PC-3 (cell line): ENCODE results near the gene ZBTB37. TPM values are rescaled to one million over a fixed set of nuclear protein-coding genes. Genes with fewer than 3 reads are reported as not detected.
A peak's percentile ranks its signal among the peaks of the same experiment; 100 is the strongest.

Source experiments
- ATAC-seq: fragments of 200-7000 bp; cut with Tn5 transposase; 2 replicates; pipeline ENCODE4 v1.9.1; 2020; ENCODE audit warnings: mild to moderate bottlenecking, moderate library complexity
- BruUV-seq: library from RNA; stranded (reverse); fragments of 400-500 nt; replicated peaks from 2 replicates; lab custom pipeline; 2021; lab: Mats Ljungman, UMichigan
- CTCF ChIA-PET: fragments of 300-600 bp; sonication (Branson Sonifier 250); formaldehyde crosslinking; loops from one replicate; lab custom pipeline; 2022; ENCODE audit warnings: antibody characterized with exemption; lab: Charles Lee
- POLR2A ChIA-PET: fragments of 300-600 bp; sonication (Branson Sonifier 250); formaldehyde crosslinking; loops from one replicate; lab custom pipeline; 2022; ENCODE audit warnings: antibody characterized with exemption; ENCODE audit not compliant: unreplicated experiment; lab: Charles Lee
- DNase-seq: peaks from one replicate; pipeline ENCODE4 v3.0.0-alpha.2; 2015
- H2AFZ ChIP-seq: fragments of 300-600 bp; sonication (generic); 2 replicates; pipeline ENCODE4 v1.6.0; 2016; ENCODE audit warnings: antibody characterized with exemption, low read length
- H3F3A ChIP-seq: fragments of 300-600 bp; sonication (generic); one replicate; pipeline ENCODE4 v1.6.0; 2017; ENCODE audit warnings: antibody characterized with exemption, low read length, control low read depth, mild to moderate bottlenecking; ENCODE audit not compliant: unreplicated experiment
- H3K27ac ChIP-seq: fragments of 300-600 bp; sonication (generic); 2 replicates; pipeline ENCODE4 v1.5.1; 2016; ENCODE audit warnings: mild to moderate bottlenecking, low read length
- H3K27me3 ChIP-seq: fragments of 300-600 bp; sonication (generic); 2 replicates; pipeline ENCODE4 v1.6.1; 2016; ENCODE audit warnings: low read length, mixed read lengths
- H3K36me3 ChIP-seq: fragments of 300-600 bp; sonication (generic); 2 replicates; pipeline ENCODE4 v1.6.1; 2016; ENCODE audit warnings: low read depth, mixed run types, low read length, mixed read lengths
- H3K4me1 ChIP-seq: fragments of 300-600 bp; sonication (generic); 2 replicates; pipeline ENCODE4 v1.5.1; 2016; ENCODE audit warnings: low read length; ENCODE audit not compliant: insufficient read depth
- H3K4me2 ChIP-seq: fragments of 300-600 bp; sonication (generic); 2 replicates; pipeline ENCODE4 v1.6.0; 2016; ENCODE audit warnings: low read length
- H3K4me3 ChIP-seq: fragments of 300-600 bp; sonication (generic); 2 replicates; pipeline ENCODE4 v1.5.1; 2016; ENCODE audit warnings: mild to moderate bottlenecking, low read length, mixed read lengths
- H3K79me2 ChIP-seq: fragments of 300-600 bp; sonication (generic); 2 replicates; pipeline ENCODE4 v1.6.1; 2017; ENCODE audit warnings: low read length, mixed read lengths
- H3K9ac ChIP-seq: fragments of 300-600 bp; sonication (generic); 2 replicates; pipeline ENCODE4 v1.6.0; 2016; ENCODE audit warnings: mild to moderate bottlenecking, low read length
- H3K9me2 ChIP-seq: fragments of 300-600 bp; sonication (generic); replicated peaks from 2 replicates; pipeline ENCODE4 v1.6.1; 2016; ENCODE audit warnings: mixed run types, low read length, mixed read lengths
- H3K9me3 ChIP-seq: fragments of 300-600 bp; sonication (generic); 2 replicates; pipeline ENCODE4 v1.6.1; 2016; ENCODE audit warnings: low read length, mixed read lengths
- H4K20me1 ChIP-seq: fragments of 300-600 bp; sonication (generic); 2 replicates; pipeline ENCODE4 v1.6.1; 2016; ENCODE audit warnings: low read length, mixed read lengths
- CTCF ChIP-seq: fragments of 300-600 bp; sonication (generic); conservative IDR thresholded peaks from 2 replicates; pipeline ENCODE4 v1.5.1; 2017; ENCODE audit warnings: antibody characterized with exemption, low read depth, mild to moderate bottlenecking, low read length
- EZH2 ChIP-seq: fragments of 300-600 bp; sonication (generic); IDR thresholded peaks from one replicate; pipeline ENCODE4 v1.6.1; 2017; ENCODE audit warnings: antibody characterized with exemption, mild to moderate bottlenecking, low read length; ENCODE audit not compliant: unreplicated experiment
- EZH2phosphoT487 ChIP-seq: fragments of 300-600 bp; sonication (generic); IDR thresholded peaks from 2 replicates; pipeline ENCODE4 v1.6.1; 2018; ENCODE audit warnings: mild to moderate bottlenecking, antibody characterized with exemption, low read length, borderline replicate concordance
- intact Hi-C: fragments of 100-400 bp; cut with micrococcal nuclease; formaldehyde crosslinking; loops from 2 replicates; pipeline ENCODE4 v1.9.0; 2023
- total RNA-seq: library from RNA; depleted of rRNA; stranded (reverse); fragments of >200 nt; gene quantifications from 2 replicates; pipeline ENCODE4 v1.2.3, GENCODE V29; 2014

Gene ZBTB37
- total RNA-seq, 1 experiment from 2014 or later: 1.5 TPM

DNA sequence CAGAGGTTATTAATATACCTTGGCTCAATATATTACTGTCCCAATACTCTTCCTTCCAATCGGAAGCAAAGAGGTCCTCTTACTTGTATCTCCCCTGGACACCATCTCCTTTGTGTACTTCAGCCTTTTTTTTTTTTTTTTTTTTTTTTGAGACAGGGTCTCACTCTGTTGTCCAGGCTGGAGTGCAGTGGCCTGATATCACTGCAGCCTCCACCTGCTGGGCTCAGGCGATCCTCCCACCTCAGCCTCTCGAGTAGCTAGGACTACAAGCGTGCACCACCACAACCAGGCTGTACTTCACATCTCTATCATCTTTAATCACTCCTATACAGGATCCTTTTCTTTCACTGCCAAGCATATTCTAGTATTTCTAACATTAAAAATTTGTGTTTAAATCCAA lies 46.5 kb upstream of the ZBTB37 start:
- ChIA-PET CTCF (no interaction called here), POLR2A (no interaction called here)
- no TSS peak for BruUV-seq

DNA sequence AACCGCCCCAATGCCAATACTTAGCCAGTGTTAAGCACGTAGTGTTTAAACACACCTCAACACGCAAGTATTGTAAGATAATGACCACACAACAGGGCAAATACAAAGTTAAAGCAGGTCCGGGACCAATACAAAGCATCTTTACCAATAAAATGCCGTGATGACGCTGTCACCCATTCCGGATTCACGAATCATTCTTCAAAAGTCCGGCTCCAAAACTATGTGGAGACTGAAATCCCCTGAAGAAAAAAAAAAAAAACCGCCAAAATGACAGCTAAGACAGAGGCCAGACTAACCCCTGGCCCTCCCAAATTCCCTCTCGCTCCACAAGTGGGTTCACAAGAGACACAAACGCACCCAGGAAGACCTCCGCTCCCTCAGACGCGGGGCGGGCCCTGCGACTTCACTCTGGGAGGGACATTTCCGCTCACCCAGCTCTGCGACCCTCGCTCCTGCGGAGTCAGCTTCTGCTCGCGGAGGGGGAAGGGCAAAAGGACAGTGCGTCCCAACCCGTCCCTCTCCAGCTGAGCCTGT lies 44.3 kb upstream of the ZBTB37 start:
- TF ChIP-seq EZH2phosphoT487 (no peak), EZH2 (no peak), CTCF (no peak)
- no peaks in the 10 kb centered on the region for H3F3A ChIP-seq
- H3K9me3 ChIP-seq: no peaks in the 10 kb centered on the region
- H3K79me2 ChIP-seq: peaks cover 93% of the 10 kb centered on the region
- ChIA-PET CTCF (interaction anchor here (0.6 to 2.1 kb wide), 5 partner anchors 109 to 394 kb away, joined by 3 to 7 read pairs (median 4); partner anchors contain the start of gene KLHL20), POLR2A (interaction anchor here (0.5 to 1.2 kb wide), 5 partner anchors 8 to 816 kb away, joined by 3 to 12 read pairs (median 4); partner anchors contain the start of gene KLHL20)
- H3K4me3 ChIP-seq: peak overlapping the region; percentile 72
- H2AFZ ChIP-seq: peak overlapping the region; percentile 82
- peak overlapping the region; percentile 83 for H3K9ac ChIP-seq
- H3K27ac ChIP-seq: peak overlapping the region; percentile 81
- no peaks in the 10 kb centered on the region for H3K9me2 ChIP-seq
- H3K27me3 ChIP-seq: no peaks in the 10 kb centered on the region
- H3K4me2 ChIP-seq: peak overlapping the region; percentile 89
- H3K4me1 ChIP-seq: peaks cover 56% of the 10 kb centered on the region
- no TSS peak for BruUV-seq
- no peak; the same call in 1 of the 2 replicates for ATAC-seq
- H3K36me3 ChIP-seq: peaks cover 22% of the 10 kb centered on the region
- DNase-seq: no peak
- intact Hi-C loops: loop anchor here (1.0 to 5.0 kb wide), 8 partner anchors 44 to 1078 kb away; partner anchors contain the start of genes KLHL20, PRDX6 and ZBTB37
- peaks cover 18% of the 10 kb centered on the region for H4K20me1 ChIP-seq

More for the DNA sequence above, 46.5 kb upstream of the ZBTB37 start:
- DNase-seq: no peak
- H2AFZ ChIP-seq: no peak overlapping the region
- no peak for ATAC-seq
- H3K79me2 ChIP-seq: peaks cover 90% of the 10 kb centered on the region
- H3F3A ChIP-seq: no peaks in the 10 kb centered on the region
- no peaks in the 10 kb centered on the region for H3K9me3 ChIP-seq
- intact Hi-C loops: loop anchor here (5.0 kb wide), 1 partner anchor 564 kb away; no protein-coding TSS in a partner anchor
- H4K20me1 ChIP-seq: peaks cover 18% of the 10 kb centered on the region
- H3K4me2 ChIP-seq: peak overlapping the region; percentile 89
- no peak for TF ChIP-seq CTCF
- no peak for TF ChIP-seq EZH2phosphoT487
- no peak for TF ChIP-seq EZH2
- no peak overlapping the region for H3K27ac ChIP-seq
- H3K36me3 ChIP-seq: peaks cover 33% of the 10 kb centered on the region
- no peaks in the 10 kb centered on the region for H3K9me2 ChIP-seq
- H3K4me1 ChIP-seq: peaks cover 37% of the 10 kb centered on the region
- no peaks in the 10 kb centered on the region for H3K27me3 ChIP-seq
- H3K9ac ChIP-seq: no peak overlapping the region
- H3K4me3 ChIP-seq: peak overlapping the region; percentile 72
